Gastrocnemius medialis (tissue), 4 donors: ENCODE data around the gene PTGES3L.

ENCODE experiments used
- POLR2A ChIP-seq, 2 donors: fragments of 450-650 bp; IDR thresholded peaks; one replicate each; pipeline ENCODE4 v1.6.1; 2017; ENCODE audit warnings: antibody characterized with exemption in 2 of 2, mild to moderate bottlenecking in 2 of 2, moderate library complexity in 2 of 2
- TF ChIP-seq, protein P1 (sequence below), 5 experiments: fragments of 450-650 bp in 3 of 5; fragments of 200-600 bp in 2 of 5; sonication (generic) in 2 of 5; IDR thresholded peaks in 4 of 5; conservative IDR thresholded peaks in 1 of 5; 1 replicate in 4 of 5; 2 replicates in 1 of 5; pipeline ENCODE4 v1.5.1; 2016 to 2019; ENCODE audit warnings: antibody characterized with exemption in 5 of 5, mild to moderate bottlenecking in 3 of 5, moderate library complexity in 3 of 5

- TF ChIP-seq, protein P1, sequence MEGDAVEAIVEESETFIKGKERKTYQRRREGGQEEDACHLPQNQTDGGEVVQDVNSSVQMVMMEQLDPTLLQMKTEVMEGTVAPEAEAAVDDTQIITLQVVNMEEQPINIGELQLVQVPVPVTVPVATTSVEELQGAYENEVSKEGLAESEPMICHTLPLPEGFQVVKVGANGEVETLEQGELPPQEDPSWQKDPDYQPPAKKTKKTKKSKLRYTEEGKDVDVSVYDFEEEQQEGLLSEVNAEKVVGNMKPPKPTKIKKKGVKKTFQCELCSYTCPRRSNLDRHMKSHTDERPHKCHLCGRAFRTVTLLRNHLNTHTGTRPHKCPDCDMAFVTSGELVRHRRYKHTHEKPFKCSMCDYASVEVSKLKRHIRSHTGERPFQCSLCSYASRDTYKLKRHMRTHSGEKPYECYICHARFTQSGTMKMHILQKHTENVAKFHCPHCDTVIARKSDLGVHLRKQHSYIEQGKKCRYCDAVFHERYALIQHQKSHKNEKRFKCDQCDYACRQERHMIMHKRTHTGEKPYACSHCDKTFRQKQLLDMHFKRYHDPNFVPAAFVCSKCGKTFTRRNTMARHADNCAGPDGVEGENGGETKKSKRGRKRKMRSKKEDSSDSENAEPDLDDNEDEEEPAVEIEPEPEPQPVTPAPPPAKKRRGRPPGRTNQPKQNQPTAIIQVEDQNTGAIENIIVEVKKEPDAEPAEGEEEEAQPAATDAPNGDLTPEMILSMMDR (IDR thresholded peaks at IDR 0.05 in 4 of 5, conservative IDR thresholded peaks at IDR 0.05 in 1 of 5), result no peak
- no peak for TF ChIP-seq POLR2A (IDR thresholded peaks at IDR 0.05)
These were observed 39.1 kb upstream of the PTGES3L start for GRCh38 chr17:43018932-43019331.
